A549 (cell line): Measurements from ENCODE around the gene LAIR1. TPM values are rescaled to one million over a fixed set of nuclear protein-coding genes. Genes with fewer than 3 reads are reported as not detected.
"Not testable (repeated sequence)": the region's sequence is repeated elsewhere in the genome, so short reads cannot be mapped to it uniquely, and the experiment has no call there.

ENCODE experiments used
- ATAC-seq, 2 experiments: fragments of 200-7000 bp in 1 of 2; fragments of >200 bp in 1 of 2; cut with Nextera tagmentation in 1 of 2; cut with Tn5 transposase in 1 of 2; 3 replicates each; pipeline versions ENCODE4 v1.8.0 to v1.9.1; 2018 to 2020; ENCODE audit warnings: mild to moderate bottlenecking in 1 of 2, moderate library complexity in 1 of 2
- CTCF ChIA-PET: fragments of 300-600 bp; sonication (Branson Sonifier 250); formaldehyde crosslinking; extraction: SDS; loops from one replicate; lab custom pipeline; 2021; ENCODE audit warnings: antibody characterized with exemption, inconsistent platforms; lab: Yijun Ruan, JAX
- POLR2A ChIA-PET: fragments of 350-600 bp; formaldehyde crosslinking; extraction: SDS; loops from one replicate; lab custom pipeline; 2021; ENCODE audit warnings: antibody characterized with exemption, inconsistent platforms; lab: Yijun Ruan, JAX
- DNase-seq, 2 experiments: peaks; one replicate each; pipeline versions ENCODE4 v3.0.0 to v3.0.0-alpha.2; 2011 to 2016; ENCODE audit warnings: low read depth in 1 of 2, low spot score in 1 of 2
- FAIRE-seq: peaks from 2 replicates; lab custom pipeline; 2011; peaks lifted over from hg19 to GRCh38; lab: Jason Lieb, UNC
- H3K27ac ChIP-seq, 2 experiments: fragments of >200 bp; sonication (Bioruptor Twin); formaldehyde crosslinking; 3 replicates each; pipeline ENCODE4 v1.5.1; 2016 to 2017
- H3K4me1 ChIP-seq: fragments of >200 bp; sonication (Bioruptor Twin); formaldehyde crosslinking; 3 replicates; pipeline ENCODE4 v1.6.1; 2016
- H3K4me2 ChIP-seq: fragments of >200 bp; sonication (Bioruptor Twin); formaldehyde crosslinking; 3 replicates; pipeline ENCODE4 v1.6.1; 2016
- H3K4me3 ChIP-seq: fragments of >200 bp; sonication (Bioruptor Twin); formaldehyde crosslinking; 3 replicates; pipeline ENCODE4 v1.5.1; 2016
- H3K9me3 ChIP-seq: fragments of >200 bp; sonication (Bioruptor Twin); formaldehyde crosslinking; 3 replicates; pipeline ENCODE4 v1.6.1; 2016
- CEBPB ChIP-seq, 2 experiments: fragments of >200 bp in 1 of 2; sonication (Bioruptor Twin) in 1 of 2; formaldehyde crosslinking in 1 of 2; IDR thresholded peaks; 2 replicates each; pipeline ENCODE4 v1.6.1; 2012 to 2016
- CTCF ChIP-seq: fragments of >200 bp; sonication (Bioruptor Twin); formaldehyde crosslinking; IDR thresholded peaks from 3 replicates; pipeline ENCODE4 v1.5.1; 2016
- FOXS1 ChIP-seq: fragments of 250-450 bp; sonication (Bioruptor Pico); IDR thresholded peaks from 2 replicates; pipeline ENCODE4 v1.5.0; 2020; ENCODE audit warnings: mild to moderate bottlenecking, moderate library complexity
- HOXB5 ChIP-seq: fragments of 250-450 bp; sonication (Bioruptor Pico); IDR thresholded peaks from 2 replicates; pipeline ENCODE4 v1.5.0; 2020; ENCODE audit warnings: mild to moderate bottlenecking, moderate library complexity
- KDM1A ChIP-seq: fragments of 200-600 bp; sonication (generic); IDR thresholded peaks from 2 replicates; pipeline ENCODE4 v1.6.1; 2016; ENCODE audit warnings: low read depth, mild to moderate bottlenecking
- MAFK ChIP-seq: fragments of 450-650 bp; IDR thresholded peaks from 2 replicates; pipeline ENCODE4 v1.6.1; 2014; ENCODE audit not compliant: partially characterized antibody
- MYC ChIP-seq: IDR thresholded peaks from 2 replicates; pipeline ENCODE4 v1.6.1; 2012; ENCODE audit warnings: mild to moderate bottlenecking, inconsistent platforms, low read length, improper control_type of control experiment, borderline replicate concordance
- NPAS2 ChIP-seq: fragments of 250-450 bp; sonication (Bioruptor Pico); IDR thresholded peaks from 2 replicates; pipeline ENCODE4 v1.8.0; 2022; ENCODE audit warnings: mild to moderate bottlenecking, moderate library complexity, borderline replicate concordance
- REST ChIP-seq: fragments of 200-600 bp; sonication (generic); IDR thresholded peaks from 2 replicates; pipeline ENCODE4 v1.6.1; 2016; ENCODE audit warnings: antibody characterized with exemption, mild to moderate bottlenecking, moderate library complexity
- RNF2 ChIP-seq: fragments of 200-600 bp; sonication (generic); IDR thresholded peaks from 2 replicates; pipeline ENCODE4 v1.6.1; 2016; ENCODE audit warnings: low read depth, mild to moderate bottlenecking, antibody characterized with exemption, moderate library complexity, borderline replicate concordance
- TFCP2L1 ChIP-seq: fragments of 250-450 bp; sonication (Bioruptor Pico); IDR thresholded peaks from 2 replicates; pipeline ENCODE4 v1.5.0; 2021; ENCODE audit warnings: mild to moderate bottlenecking
- USF2 ChIP-seq: fragments of 450-650 bp; IDR thresholded peaks from 2 replicates; pipeline ENCODE4 v1.6.1; 2014; ENCODE audit warnings: antibody characterized with exemption
- WGBS: methylation state at CpG from one replicate; pipeline ENCODE4 v1.1.6; 2017; ENCODE audit errors: missing lambda C conversion rate; 5-methylcytosine and 5-hydroxymethylcytosine counted together
- polyA plus RNA-seq, 4 experiments: library from polyadenylated mRNA; depleted of rRNA in 3 of 4; stranded (reverse); fragments of >200 nt; fragmentation: RNase III in 1 of 4; extraction: RNeasy Plus Mini Kit Qiagen cat#74134 plus additional on column Dnase treatment in 1 of 4; gene quantifications; 2 replicates in 3 of 4; 3 replicates in 1 of 4; pipeline ENCODE4 v1.2.3, GENCODE V29; 2011 to 2017

LAIR1 gene
- polyA plus RNA-seq, 2 of the 4 experiments (the other 2 are of a cell fraction), result not detected

GRCh38 chr19:54373781-54374631 is 9.3 kb upstream of the LAIR1 start:
- no peak for TF ChIP-seq FOXS1 (CRISPR knock-in tag)
- no peak for TF ChIP-seq CEBPB (IDR thresholded peaks at IDR 0.05)
- TF ChIP-seq NPAS2 (CRISPR knock-in tag), result no peak
- TF ChIP-seq MAFK, result peak; percentile 98
- no peak for TF ChIP-seq REST

DNA sequence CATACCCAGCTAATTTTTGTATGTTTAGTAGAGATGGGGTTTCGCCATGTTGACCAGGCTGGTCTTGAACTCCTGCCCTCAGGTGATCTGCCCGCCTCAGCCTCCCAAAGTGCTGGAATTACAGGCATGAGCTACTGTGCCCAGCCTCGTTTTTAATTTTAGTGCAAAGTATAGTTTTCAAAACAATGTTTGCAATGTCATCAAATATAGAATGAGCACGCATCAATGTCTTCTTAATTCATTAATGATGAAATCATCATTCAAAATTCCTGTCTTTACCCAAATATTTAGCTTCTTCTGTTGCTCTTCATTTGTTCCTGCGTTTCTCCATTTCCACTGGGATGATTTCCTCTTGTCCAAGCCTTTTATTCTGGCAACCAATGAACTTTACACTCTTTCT is 6.7 kb upstream of the LAIR1 start:
- TF ChIP-seq MAFK, result peak; percentile 68
- TF ChIP-seq, all 56 proteins: peak for 1; not testable (repeated sequence) for 55
- WGBS, result 7% methylated on average over 5 of the region's 5 CpGs
- H3K4me2 ChIP-seq, H3K27ac ChIP-seq, H3K4me1 ChIP-seq, ATAC-seq, DNase-seq, POLR2A ChIA-PET, H3K9me3 ChIP-seq, FAIRE-seq, H3K4me3 ChIP-seq: not testable (repeated sequence)
- CTCF ChIA-PET, result interaction anchor here (1.0 to 1.2 kb wide), 3 partner anchors 19 to 276 kb away, joined by 3 to 9 read pairs (median 3); no protein-coding TSS in a partner anchor

More at GRCh38 chr19:54373781-54374631, 9.3 kb upstream of the LAIR1 start:
- Histone ChIP-seq H3K9me3 (peaks cover 6% of the 10 kb centered on the region; the same call in 2 of the 3 replicates), H3K4me1 (no peaks in the 10 kb centered on the region), H3K4me2 (no peak overlapping the region), H3K27ac (no peak overlapping the region), H3K4me3 (no peak overlapping the region)
- ATAC-seq (no peak), FAIRE-seq (no peak), DNase-seq (no peak)
- POLR2A ChIA-PET, result no interaction called here
- 32% methylated on average over 13 of the region's 16 CpGs for WGBS
- CTCF ChIA-PET, result interaction anchor here (0.8 to 2.3 kb wide), 3 partner anchors 8 to 17 kb away, joined by 3 to 8 read pairs (median 3); no protein-coding TSS in a partner anchor

DNA sequence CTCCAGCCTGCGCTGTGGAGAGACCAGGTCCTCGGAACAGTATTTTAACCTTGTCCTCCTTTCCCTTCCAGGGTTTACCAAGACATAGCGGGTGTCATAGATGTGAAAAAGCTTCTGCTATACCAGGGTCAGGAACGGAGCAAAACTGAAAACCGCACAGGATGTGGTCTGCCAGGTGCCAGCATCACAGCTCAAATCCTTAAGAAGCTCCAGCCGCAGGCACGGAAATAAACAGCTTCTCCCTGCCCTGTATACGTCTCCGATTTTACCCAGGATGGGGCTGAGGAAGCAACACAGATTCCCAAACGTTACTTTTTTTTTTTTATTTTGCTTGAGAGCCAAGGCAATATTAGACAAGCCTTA is 5.7 kb upstream of the LAIR1 start:
- ATAC-seq, FAIRE-seq, H3K4me2 ChIP-seq, DNase-seq, POLR2A ChIA-PET, H3K27ac ChIP-seq, H3K4me1 ChIP-seq, H3K4me3 ChIP-seq, H3K9me3 ChIP-seq: not testable (repeated sequence)
- WGBS, result 39% methylated on average over 8 of the region's 10 CpGs
- CTCF ChIA-PET, result interaction anchor here (1.0 kb wide), 1 partner anchor 18 kb away, joined by 3 read pairs; no protein-coding TSS in a partner anchor

- CTCF ChIA-PET, result interaction anchor here (1.0 kb wide), 1 partner anchor 19 kb away, joined by 3 read pairs; no protein-coding TSS in a partner anchor
- H3K9me3 ChIP-seq, H3K4me1 ChIP-seq, DNase-seq, H3K4me3 ChIP-seq, H3K4me2 ChIP-seq, H3K27ac ChIP-seq, FAIRE-seq, POLR2A ChIA-PET: not testable (repeated sequence)
- peak in 1 of 2 experiments; percentile 19; a peak in 1 of 6 replicates for ATAC-seq
- 36% methylated on average over 10 of the region's 19 CpGs for WGBS
These were observed 5.1 kb upstream of the LAIR1 start for GRCh38 chr19:54369688-54370433.

GRCh38 chr19:54369082-54369687 is 4.5 kb upstream of the LAIR1 start:
- no peak for ATAC-seq
- Histone ChIP-seq H3K4me3 (no peak overlapping the region), H3K27ac (peak overlapping the region in 1 of 2 experiments; percentile 35; a peak in 1 of 6 replicates), H3K9me3 (peaks cover 6% of the 10 kb centered on the region; the same call in 2 of the 3 replicates), H3K4me1 (no peaks in the 10 kb centered on the region), H3K4me2 (peak overlapping the region; percentile 27; the same call in 1 of the 3 replicates)
- ChIA-PET POLR2A (no interaction called here), CTCF (interaction anchor here (1.0 kb wide), 1 partner anchor 19 kb away, joined by 3 read pairs; no protein-coding TSS in a partner anchor)
- no peak for DNase-seq
- 4% methylated on average over 8 of the region's 8 CpGs for WGBS
- peak; percentile 39 for FAIRE-seq
- no peak for TF ChIP-seq USF2
- no peak for TF ChIP-seq HOXB5 (CRISPR knock-in tag)
- TF ChIP-seq RNF2, result no peak
- TF ChIP-seq TFCP2L1 (CRISPR knock-in tag), result no peak
- no peak for TF ChIP-seq KDM1A
- no peak for TF ChIP-seq MYC
- TF ChIP-seq CTCF, result no peak
